Measurements from ENCODE around the gene FADD.

The FADD gene

GRCh38 chr11:70233962-70234361 lies 30.9 kb downstream of the FADD start:
- DNase-seq = no peak

DNA sequence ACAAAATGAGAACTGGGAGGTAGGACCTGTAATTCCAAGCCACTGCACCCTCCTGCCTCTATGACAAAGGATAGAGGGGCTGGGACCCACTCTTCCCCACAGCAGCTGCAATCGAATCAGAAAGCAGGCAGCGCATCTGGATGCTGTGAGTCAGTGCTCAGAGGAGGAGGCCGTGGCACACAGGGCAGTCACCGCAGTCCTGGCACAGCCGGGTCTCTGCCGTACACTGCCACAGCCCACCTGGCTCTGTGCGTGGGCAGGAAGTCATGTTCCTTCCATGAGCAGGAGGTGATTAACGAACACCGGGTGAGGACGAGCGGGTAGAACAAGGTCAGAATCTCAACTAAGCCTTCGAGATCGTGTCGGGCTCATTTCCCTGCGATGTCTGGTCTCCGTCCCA lies 37.2 kb downstream of the FADD start:
- DNase-seq = no peak

DNA sequence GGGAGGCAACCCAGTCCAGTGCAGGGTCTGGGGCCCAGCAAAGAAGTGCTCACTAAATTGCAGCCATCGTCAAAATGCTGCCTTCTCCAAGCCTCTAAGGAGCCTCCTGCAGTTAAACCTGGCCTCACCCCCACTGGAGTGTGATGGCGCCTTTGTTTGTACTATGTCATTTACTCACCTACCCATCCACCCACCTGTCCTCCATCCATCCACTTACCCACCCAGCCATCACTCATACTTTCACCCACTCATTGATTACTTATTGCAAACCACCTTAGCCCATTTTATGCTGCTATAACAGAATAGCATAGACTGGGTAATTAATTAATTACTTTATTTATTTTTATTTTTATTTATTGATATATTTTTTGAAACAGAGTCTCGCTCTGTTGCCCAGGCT lies 38.6 kb downstream of the FADD start:
- DNase-seq = no peak

GRCh38 chr11:70242885-70243284 lies 39.8 kb downstream of the FADD start:
- DNase-seq = no peak

GRCh38 chr11:70243912-70244652 lies 41.0 kb downstream of the FADD start:
- DNase-seq = no peak

- DNase-seq = no peak
Observed at GRCh38 chr11:70244698-70245097, 41.6 kb downstream of the FADD start.

GRCh38 chr11:70246196-70246595 lies 43.1 kb downstream of the FADD start:
- DNase-seq = no peak

DNA sequence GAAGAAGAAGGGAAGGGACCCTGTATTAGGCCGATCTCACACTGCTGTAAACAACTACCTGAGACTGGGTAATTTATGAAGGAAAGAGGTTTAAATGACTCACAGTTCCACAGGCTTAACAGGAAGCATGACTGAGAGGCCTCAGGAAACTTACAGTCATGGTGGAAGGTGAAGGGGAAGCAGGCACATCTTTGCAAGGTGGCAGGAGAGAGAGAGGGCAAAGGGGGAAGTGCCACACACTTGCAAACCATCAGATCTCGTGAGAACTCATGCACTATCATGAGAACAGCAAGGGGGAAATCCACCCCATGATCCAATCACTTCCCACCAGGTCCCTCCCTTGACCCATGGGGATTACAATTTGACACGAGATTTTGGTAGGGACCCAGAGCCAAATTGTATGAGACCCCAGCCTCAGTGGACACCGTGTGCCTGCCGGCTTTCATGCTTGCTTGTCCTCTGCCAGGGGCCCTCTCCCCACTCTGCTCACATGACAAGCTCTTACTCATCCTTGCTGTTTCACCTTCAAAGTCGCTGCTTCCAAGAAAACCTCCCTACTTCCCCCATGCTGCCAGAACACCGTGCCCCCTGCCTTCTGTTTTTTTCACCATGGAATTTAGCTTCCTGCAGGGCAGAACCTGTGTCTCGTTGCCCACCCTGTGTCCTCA lies 44.1 kb downstream of the FADD start:
- DNase-seq = no peak

- DNase-seq = no peak
Observed at GRCh38 chr11:70247710-70248072, 44.6 kb downstream of the FADD start.

- DNase-seq = no peak
Observed at GRCh38 chr11:70250876-70251658, 48.0 kb downstream of the FADD start.

- DNase-seq = peak; percentile 12 to 42
Observed at GRCh38 chr11:70251659-70252321, 48.7 kb downstream of the FADD start.

GRCh38 chr11:70252844-70253243 lies 49.7 kb downstream of the FADD start:
- no peak for DNase-seq

DNA sequence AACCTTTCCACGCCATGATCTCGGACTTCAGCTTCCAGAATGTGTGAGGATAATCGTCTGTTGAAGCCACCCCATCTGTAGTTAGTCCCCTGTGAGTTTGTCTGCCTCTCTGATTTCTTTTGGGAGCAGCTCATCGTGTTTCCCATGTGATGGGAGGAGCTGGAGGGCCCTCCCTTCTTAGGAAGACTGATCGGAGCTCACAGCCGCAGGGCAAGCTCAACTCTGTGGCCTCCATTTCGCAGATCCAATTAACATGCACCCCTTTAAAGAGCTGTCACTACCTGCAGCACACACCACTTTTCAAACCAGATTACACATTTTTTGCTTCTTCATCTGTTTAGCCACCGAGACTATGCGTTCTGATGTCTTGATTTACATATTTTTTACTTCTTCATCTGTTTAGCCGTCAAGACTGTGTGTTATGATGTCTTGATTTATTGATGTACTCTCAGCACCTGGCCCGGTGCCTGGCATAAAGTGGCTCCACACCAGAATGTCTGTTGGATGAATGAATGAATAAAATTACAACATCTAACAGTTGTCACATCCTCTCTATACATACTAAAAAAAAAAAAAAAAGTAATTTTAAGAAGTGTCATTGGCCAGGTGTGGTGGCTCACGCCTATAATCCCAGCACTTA lies 52.5 kb downstream of the FADD start:
- no peak for DNase-seq
